D721Med (cell line): ENCODE results near the gene RAB12.

ENCODE experiments used
- DNase-seq: peaks from one replicate; pipeline ENCODE4 v3.0.0; 2011; ENCODE audit warnings: low spot score; ENCODE audit not compliant: insufficient read length
- FAIRE-seq: peaks from 2 replicates; lab custom pipeline; 2011; peaks lifted over from hg19 to GRCh38; lab: Jason Lieb, UNC
- TF ChIP-seq, protein P1 (sequence below): IDR thresholded peaks from 2 replicates; pipeline ENCODE4 v1.5.1; 2012; ENCODE audit warnings: mild to moderate bottlenecking, control low read depth; ENCODE audit not compliant: insufficient read depth; ENCODE audit errors: missing control alignments

RAB12 gene

DNA sequence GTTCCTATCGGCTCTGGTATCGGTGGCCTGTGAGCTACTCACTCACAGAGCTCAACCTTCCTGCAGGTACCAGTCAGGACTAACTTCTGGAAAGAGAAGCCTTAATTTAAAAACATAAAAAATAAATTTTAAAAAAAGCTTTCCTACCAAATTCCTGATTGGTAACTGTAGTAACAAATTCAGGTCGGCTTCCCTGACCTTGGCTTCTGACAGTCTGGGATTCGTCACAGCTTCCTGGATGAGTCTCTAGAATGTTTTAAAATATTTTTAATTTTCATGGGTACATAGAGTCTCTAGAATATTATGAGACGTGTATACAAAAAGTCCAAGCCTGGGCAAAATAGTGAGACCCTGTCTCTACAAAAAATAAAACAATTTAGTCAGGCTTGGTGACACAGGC lies 51.1 kb downstream of the RAB12 start:
- DNase-seq (no peak), FAIRE-seq (no peak)
- TF ChIP-seq, protein P1, sequence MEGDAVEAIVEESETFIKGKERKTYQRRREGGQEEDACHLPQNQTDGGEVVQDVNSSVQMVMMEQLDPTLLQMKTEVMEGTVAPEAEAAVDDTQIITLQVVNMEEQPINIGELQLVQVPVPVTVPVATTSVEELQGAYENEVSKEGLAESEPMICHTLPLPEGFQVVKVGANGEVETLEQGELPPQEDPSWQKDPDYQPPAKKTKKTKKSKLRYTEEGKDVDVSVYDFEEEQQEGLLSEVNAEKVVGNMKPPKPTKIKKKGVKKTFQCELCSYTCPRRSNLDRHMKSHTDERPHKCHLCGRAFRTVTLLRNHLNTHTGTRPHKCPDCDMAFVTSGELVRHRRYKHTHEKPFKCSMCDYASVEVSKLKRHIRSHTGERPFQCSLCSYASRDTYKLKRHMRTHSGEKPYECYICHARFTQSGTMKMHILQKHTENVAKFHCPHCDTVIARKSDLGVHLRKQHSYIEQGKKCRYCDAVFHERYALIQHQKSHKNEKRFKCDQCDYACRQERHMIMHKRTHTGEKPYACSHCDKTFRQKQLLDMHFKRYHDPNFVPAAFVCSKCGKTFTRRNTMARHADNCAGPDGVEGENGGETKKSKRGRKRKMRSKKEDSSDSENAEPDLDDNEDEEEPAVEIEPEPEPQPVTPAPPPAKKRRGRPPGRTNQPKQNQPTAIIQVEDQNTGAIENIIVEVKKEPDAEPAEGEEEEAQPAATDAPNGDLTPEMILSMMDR: no peak

DNA sequence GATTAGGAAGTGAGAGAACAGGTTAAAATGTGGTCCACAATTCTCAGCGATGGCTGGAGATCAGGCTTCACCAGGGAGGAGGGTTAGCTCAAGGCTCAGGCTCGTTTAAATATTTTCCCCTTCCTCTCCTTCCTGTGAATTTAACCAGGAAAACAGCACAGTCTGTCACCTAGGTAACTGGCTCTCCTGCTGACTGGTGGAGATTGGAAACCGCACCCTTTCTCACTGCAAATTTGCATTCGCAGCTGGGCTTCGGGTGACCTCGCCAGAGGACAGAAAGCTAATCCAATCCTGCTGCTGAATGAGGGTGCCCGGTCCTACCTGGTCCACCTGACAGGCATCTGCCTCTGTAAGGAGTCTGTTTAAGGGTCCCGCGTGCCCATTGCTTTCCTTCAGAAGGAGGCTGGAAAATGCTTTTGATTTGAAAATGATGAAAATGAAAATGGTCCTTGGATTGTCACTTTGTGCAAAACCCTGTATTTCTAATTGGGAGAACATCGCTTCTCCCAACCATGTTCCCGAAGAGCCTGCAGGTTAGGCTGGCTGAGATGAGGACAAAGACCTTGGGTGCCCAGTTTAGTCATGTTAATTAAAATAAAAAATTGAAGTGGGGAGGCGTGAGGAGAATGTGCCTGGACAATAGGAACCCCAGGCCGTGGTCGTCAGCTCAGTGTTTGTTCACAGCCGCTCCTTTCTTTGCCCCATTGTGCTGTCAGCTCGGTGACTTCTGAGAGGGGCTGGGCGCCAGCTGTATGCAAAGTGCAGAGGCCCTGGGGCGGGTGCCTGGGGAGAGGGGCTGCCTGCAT lies 52.7 kb downstream of the RAB12 start:
- TF ChIP-seq, protein P1: no peak
- FAIRE-seq: no peak
- DNase-seq: no peak

GRCh38 chr18:8662560-8663255 lies 53.5 kb downstream of the RAB12 start:
- TF ChIP-seq, protein P1: no peak
- FAIRE-seq (no peak), DNase-seq (no peak)

DNA sequence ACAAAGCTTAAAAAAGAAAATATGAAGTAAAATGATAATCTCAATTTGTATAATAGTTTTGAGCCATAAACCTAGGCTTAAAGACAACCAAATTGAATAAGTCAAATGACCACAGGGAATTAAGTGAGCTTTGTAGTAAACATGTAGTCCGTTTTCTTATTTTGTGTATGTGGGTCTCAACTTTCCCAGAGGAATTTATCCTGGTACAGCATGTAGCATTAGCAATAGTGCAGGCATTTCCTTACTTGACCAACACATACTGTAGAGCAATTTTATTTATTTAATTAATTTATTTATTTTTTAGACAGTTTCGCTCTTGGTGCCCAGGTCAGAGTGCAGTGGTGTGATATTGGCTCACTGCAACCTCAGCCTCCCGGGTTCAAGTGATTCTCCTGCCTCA lies 58.6 kb downstream of the RAB12 start:
- FAIRE-seq (no peak), DNase-seq (no peak)
- TF ChIP-seq, protein P1: no peak

- no peak for DNase-seq
- no peak for FAIRE-seq
- TF ChIP-seq, protein P1: no peak
Observed at GRCh38 chr18:8668381-8668780, 59.1 kb downstream of the RAB12 start.

DNA sequence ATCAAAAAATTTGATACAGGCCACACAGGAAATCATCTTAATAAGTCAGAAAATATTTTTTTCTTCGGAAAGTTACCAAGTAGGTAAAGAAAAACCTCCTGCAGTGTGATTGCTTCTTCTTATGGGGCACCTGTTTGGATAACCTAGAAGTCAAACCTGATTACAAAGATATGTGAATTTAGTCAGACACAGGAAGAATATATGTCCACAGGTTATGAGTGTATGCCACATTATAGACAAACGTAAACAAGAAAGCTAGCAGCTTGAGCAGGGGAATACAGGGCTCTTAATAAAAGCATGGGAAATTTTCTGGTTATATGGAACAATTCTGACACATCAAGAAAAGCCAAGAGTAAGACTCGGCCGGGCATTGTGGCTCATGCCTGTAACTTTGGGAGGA lies 60.3 kb downstream of the RAB12 start:
- TF ChIP-seq, protein P1: no peak
- DNase-seq (no peak), FAIRE-seq (no peak)
